ENCODE data around the gene MAGEA9B. TPM values are rescaled to one million over a fixed set of nuclear protein-coding genes. Genes with fewer than 3 reads are reported as not detected.
"Not testable (repeated sequence)": the region's sequence is repeated elsewhere in the genome, so short reads cannot be mapped to it uniquely, and the experiment has no call there.

MAGEA9B gene, protein sequence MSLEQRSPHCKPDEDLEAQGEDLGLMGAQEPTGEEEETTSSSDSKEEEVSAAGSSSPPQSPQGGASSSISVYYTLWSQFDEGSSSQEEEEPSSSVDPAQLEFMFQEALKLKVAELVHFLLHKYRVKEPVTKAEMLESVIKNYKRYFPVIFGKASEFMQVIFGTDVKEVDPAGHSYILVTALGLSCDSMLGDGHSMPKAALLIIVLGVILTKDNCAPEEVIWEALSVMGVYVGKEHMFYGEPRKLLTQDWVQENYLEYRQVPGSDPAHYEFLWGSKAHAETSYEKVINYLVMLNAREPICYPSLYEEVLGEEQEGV
- not detected in 2 replicates for total RNA-seq (ENCODE audit: low replicate concordance)

DNA sequence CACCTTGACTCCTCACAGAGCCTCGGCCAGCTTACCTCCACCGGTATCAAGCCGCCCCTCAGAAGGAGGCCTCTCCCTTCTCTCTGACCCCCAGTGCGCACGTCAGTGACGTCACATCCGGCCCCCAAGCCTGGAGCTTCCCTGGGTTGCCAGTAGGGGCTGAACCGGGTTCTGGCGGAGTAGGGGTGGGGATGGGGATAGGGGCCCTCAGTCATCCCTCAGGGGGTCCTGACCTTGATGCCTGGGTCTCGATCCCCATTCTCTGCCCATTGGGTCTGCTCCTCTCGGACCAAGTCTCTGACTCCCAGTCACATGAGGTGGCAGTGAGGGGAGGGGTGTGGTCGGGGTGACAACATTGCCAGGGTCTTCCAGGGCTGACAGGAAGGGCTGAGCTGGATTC lies at the start of gene MAGEA9B:
Gene MAGEA9B (minus strand): TSS at position 101 of the 400 bp plus-strand sequence. CDS start 4,280 bp downstream, outside the sequence.
- H4K20me1 ChIP-seq (ENCODE audit: low read depth); H3K4me2 ChIP-seq; H3K27ac ChIP-seq; H3K36me3 ChIP-seq; H3K4me3 ChIP-seq; H3K79me2 ChIP-seq (ENCODE audit: low read depth); H2AFZ ChIP-seq (replicated peaks); H3F3A ChIP-seq (ENCODE audit: low read depth); H3K27me3 ChIP-seq; H3K4me1 ChIP-seq; H3K4me1 Mint-ChIP-seq; H3K9ac ChIP-seq; DNase-seq (ENCODE audit: low spot score); H3K36me3 Mint-ChIP-seq; H3K27me3 Mint-ChIP-seq (ENCODE audit: insufficient read depth, low read depth); H3K27ac Mint-ChIP-seq; H3K9me3 Mint-ChIP-seq; H3K4me3 Mint-ChIP-seq; H3K9me3 ChIP-seq (ENCODE audit: low read depth): not testable (repeated sequence)

DNA sequence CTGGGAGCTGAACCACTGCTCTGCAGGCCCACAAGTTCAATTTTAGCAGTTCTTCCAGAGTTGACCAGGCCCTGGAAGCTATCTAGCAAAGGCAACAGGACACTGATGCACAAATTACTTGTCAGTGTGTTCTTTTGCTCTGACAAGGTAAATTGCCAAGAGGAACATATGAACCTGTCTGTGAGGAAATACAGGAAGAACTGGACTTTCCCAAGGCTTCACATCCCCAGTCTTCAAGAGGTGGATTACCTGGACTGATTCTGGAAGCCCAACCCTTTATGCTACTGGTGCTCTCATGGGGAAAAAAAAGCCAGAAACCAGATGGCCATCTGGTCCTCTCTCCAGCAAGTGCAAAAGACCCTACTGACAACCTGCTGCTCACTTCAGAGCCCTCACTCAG lies 46.3 kb upstream of the MAGEA9B start:
- Mint-ChIP-seq H3K27ac (no peak overlapping the region), H3K4me1 (peaks cover 13% of the 10 kb centered on the region), H3K4me3 (no peak overlapping the region), H3K27me3 (ENCODE audit: insufficient read depth, low read depth) (peaks cover 7% of the 10 kb centered on the region), H3K9me3 (peaks cover 13% of the 10 kb centered on the region), H3K36me3 (no peaks in the 10 kb centered on the region)
- TF ChIP-seq EZH2 (IDR thresholded peaks at IDR 0.05): no peak
- TF ChIP-seq, protein P1, sequence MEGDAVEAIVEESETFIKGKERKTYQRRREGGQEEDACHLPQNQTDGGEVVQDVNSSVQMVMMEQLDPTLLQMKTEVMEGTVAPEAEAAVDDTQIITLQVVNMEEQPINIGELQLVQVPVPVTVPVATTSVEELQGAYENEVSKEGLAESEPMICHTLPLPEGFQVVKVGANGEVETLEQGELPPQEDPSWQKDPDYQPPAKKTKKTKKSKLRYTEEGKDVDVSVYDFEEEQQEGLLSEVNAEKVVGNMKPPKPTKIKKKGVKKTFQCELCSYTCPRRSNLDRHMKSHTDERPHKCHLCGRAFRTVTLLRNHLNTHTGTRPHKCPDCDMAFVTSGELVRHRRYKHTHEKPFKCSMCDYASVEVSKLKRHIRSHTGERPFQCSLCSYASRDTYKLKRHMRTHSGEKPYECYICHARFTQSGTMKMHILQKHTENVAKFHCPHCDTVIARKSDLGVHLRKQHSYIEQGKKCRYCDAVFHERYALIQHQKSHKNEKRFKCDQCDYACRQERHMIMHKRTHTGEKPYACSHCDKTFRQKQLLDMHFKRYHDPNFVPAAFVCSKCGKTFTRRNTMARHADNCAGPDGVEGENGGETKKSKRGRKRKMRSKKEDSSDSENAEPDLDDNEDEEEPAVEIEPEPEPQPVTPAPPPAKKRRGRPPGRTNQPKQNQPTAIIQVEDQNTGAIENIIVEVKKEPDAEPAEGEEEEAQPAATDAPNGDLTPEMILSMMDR (IDR thresholded peaks at IDR 0.05): no peak
- no peak for TF ChIP-seq EZH2phosphoT487 (IDR thresholded peaks at IDR 0.05)
- Histone ChIP-seq H3K79me2 (ENCODE audit: low read depth) (peaks cover 20% of the 10 kb centered on the region), H2AFZ (replicated peaks) (no peak overlapping the region), H3K36me3 (no peaks in the 10 kb centered on the region), H4K20me1 (ENCODE audit: low read depth) (peaks cover 14% of the 10 kb centered on the region), H3K4me3 (no peak overlapping the region), H3F3A (ENCODE audit: low read depth) (no peaks in the 10 kb centered on the region), H3K4me1 (no peaks in the 10 kb centered on the region), H3K4me2 (no peak overlapping the region), H3K9ac (no peak overlapping the region), H3K27ac (no peak overlapping the region), H3K27me3 (peaks cover 30% of the 10 kb centered on the region), H3K9me3 (ENCODE audit: low read depth) (no peaks in the 10 kb centered on the region)
- no peak for DNase-seq (ENCODE audit: low spot score)

DNA sequence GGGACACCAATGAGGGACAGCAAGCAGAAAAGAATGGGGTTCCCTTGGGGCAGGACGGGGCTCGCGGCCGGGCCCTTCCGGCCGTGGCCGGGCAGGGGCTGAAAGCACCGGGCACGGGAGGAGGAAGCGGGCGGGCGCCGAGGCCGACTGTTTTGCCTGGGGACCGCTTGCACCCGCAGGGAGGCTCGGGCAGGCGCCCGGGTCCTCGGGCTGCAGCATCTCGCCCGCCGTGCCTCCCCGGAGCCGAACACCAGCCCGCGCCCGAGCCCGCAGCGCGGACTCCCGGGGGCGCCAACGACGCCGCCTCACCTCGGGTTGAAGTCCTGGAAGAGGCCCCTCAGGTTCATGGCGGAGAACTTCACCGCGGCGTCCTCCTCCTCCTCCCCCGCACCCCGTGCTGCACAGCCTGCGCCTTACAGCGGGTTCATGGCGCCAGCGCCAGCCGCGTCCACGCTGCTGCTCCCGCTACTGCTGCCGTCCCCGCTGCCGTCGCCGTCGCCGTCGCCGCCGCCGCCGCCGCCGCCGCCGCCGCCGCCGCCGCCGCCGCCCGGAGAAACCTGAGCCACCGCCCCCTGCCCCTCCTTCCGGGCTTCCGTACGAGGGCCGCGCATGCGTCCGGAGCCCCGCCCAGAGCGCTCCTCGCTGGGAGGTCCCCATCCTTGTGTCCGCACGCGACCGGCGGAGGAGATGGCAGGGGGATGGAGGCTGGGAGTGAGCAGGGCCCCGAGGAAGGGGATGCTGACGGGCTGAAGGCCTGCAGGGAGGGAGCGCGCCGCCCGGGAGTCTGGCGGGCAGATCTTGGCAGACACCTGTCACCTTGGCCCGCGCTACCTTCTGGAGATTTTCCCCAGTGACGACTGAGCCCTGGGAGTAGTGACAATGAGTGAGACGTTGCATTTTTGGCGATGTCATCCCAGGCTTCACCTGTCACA lies 44.2 kb upstream of the MAGEA9B start, which contains the start of gene TMEM185A:
Gene TMEM185A (minus strand): TSS at position 559 of the 932 bp plus-strand sequence. CDS start 212 bp downstream, at position 347.
- Histone ChIP-seq H3K27me3 (peaks cover 30% of the 10 kb centered on the region), H4K20me1 (ENCODE audit: low read depth) (peaks cover 18% of the 10 kb centered on the region), H3K9ac (peak within 1 kb of the TSS; percentile 48), H3K27ac (no peak within 1 kb of the TSS), H3F3A (ENCODE audit: low read depth) (no peaks in the 10 kb centered on the region), H3K9me3 (ENCODE audit: low read depth) (no peaks in the 10 kb centered on the region), H3K4me2 (peak within 1 kb of the TSS; percentile 77), H2AFZ (replicated peaks) (peak within 1 kb of the TSS; percentile 42), H3K4me3 (peak within 1 kb of the TSS; percentile 78), H3K4me1 (no peaks in the 10 kb centered on the region), H3K79me2 (ENCODE audit: low read depth) (peaks cover 23% of the 10 kb centered on the region), H3K36me3 (no peaks in the 10 kb centered on the region)
- Mint-ChIP-seq H3K27ac (peak within 1 kb of the TSS; percentile 85), H3K27me3 (ENCODE audit: insufficient read depth, low read depth) (peaks cover 7% of the 10 kb centered on the region), H3K4me1 (peaks cover 13% of the 10 kb centered on the region), H3K9me3 (peaks cover 11% of the 10 kb centered on the region), H3K4me3 (peak within 1 kb of the TSS; percentile 95), H3K36me3 (no peaks in the 10 kb centered on the region)
- no peak for TF ChIP-seq EZH2 (IDR thresholded peaks at IDR 0.05)
- no peak for TF ChIP-seq EZH2phosphoT487 (IDR thresholded peaks at IDR 0.05)
- TF ChIP-seq, protein P1 (IDR thresholded peaks at IDR 0.05): no peak
- DNase-seq (ENCODE audit: low spot score): peak; percentile 89

All from neural progenitor cell (in vitro differentiated cells).